Activated B cell treated with CpG ODN at 0.5 μM for 24 hours (primary cell): ENCODE measurements around the gene SRL. TPM values are rescaled to one million over a fixed set of nuclear protein-coding genes. Genes with fewer than 3 reads are reported as not detected.
A peak's percentile ranks its signal among the peaks of the same experiment; 100 is the strongest.
"Not testable (repeated sequence)": the region's sequence is repeated elsewhere in the genome, so short reads cannot be mapped to it uniquely, and the experiment has no call there.

ENCODE experiments used
- ATAC-seq: fragments of 200-7000 bp; cut with Tn5 transposase; one replicate; pipeline ENCODE4 v1.10.0; 2021; ENCODE audit warnings: low read depth, mild to moderate bottlenecking, moderate library complexity
- CTCF ChIA-PET: fragments of 350-600 bp; sonication (Branson Sonifier 250); formaldehyde crosslinking; loops from one replicate; lab custom pipeline; 2021; ENCODE audit warnings: antibody characterized with exemption; lab: Charles Lee
- POLR2A ChIA-PET: fragments of 350-600 bp; sonication (Branson Sonifier 250); formaldehyde crosslinking; loops from one replicate; lab custom pipeline; 2021; ENCODE audit warnings: antibody characterized with exemption; lab: Charles Lee
- DNase-seq: peaks from one replicate; pipeline ENCODE4 v3.0.0; 2022
- H3K27ac Mint-ChIP-seq: one replicate; pipeline ENCODE4 v1.8.0; 2020; ENCODE audit warnings: mixed read lengths
- H3K27me3 Mint-ChIP-seq: one replicate; pipeline ENCODE4 v1.8.0; 2021; ENCODE audit warnings: mixed read lengths
- H3K36me3 Mint-ChIP-seq: one replicate; pipeline ENCODE4 v1.8.0; 2021; ENCODE audit warnings: low read depth, mixed read lengths
- H3K4me1 Mint-ChIP-seq: one replicate; pipeline ENCODE4 v1.8.0; 2021; ENCODE audit warnings: mixed read lengths
- H3K4me3 Mint-ChIP-seq: one replicate; pipeline ENCODE4 v1.8.0; 2020; ENCODE audit warnings: mild to moderate bottlenecking, mixed read lengths
- H3K9me3 Mint-ChIP-seq: one replicate; pipeline ENCODE4 v1.8.0; 2020; ENCODE audit warnings: mixed read lengths
- CTCF ChIP-seq: fragments of 200-600 bp; IDR thresholded peaks from one replicate; pipeline ENCODE4 v1.8.0; 2022; ENCODE audit warnings: antibody characterized with exemption, mild to moderate bottlenecking
- intact Hi-C: fragments of 100-400 bp; cut with micrococcal nuclease; formaldehyde crosslinking; loops from one replicate; pipeline ENCODE4 v1.15.1; 2024
- total RNA-seq: library from RNA; stranded (reverse); gene quantifications from 2 replicates; pipeline ENCODE4 v1.2.3, GENCODE V29; 2022

SRL gene
- total RNA-seq, 1 donor from 2014 or later: not detected

GRCh38 chr16:4261557-4262172, 19.8 kb upstream of the SRL start:
- H3K27ac Mint-ChIP-seq: no peak overlapping the region
- no peaks in the 10 kb centered on the region for H3K4me1 Mint-ChIP-seq
- ChIA-PET CTCF (interaction anchor here (1.5 kb wide), 1 partner anchor 8 kb away, joined by 5 read pairs; no protein-coding TSS in a partner anchor), POLR2A (interaction anchor here (0.8 kb wide), 1 partner anchor 10 kb away, joined by 3 read pairs; no protein-coding TSS in a partner anchor)
- no peaks in the 10 kb centered on the region for H3K9me3 Mint-ChIP-seq
- intact Hi-C loops: no loop called here
- H3K36me3 Mint-ChIP-seq: peaks cover 41% of the 10 kb centered on the region
- DNase-seq: no peak
- H3K4me3 Mint-ChIP-seq: no peak overlapping the region
- no peak for TF ChIP-seq CTCF
- ATAC-seq: no peak
- H3K27me3 Mint-ChIP-seq: no peaks in the 10 kb centered on the region

DNA sequence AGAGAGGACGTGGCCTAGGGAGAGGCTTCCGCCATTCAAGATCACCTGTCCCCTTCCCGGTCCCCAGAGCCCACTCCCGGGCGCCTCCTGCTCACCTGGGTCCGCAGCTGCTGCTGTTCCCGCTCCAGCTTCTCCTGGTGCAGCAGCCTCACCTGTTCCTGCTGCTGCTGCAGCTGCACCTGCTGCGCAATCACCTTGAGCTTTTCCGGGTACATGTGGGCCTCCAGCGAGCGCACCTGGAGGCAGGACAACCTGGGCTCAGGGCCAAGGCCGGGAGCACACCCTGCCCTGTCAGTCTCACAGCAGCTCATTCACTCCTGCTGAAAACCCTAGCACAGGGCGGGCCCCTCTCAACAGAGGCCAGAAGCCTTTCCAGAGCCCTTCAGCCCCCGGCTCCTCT, 18.5 kb upstream of the SRL start:
- intact Hi-C loops: no loop called here
- TF ChIP-seq CTCF: no peak
- ATAC-seq (no peak), DNase-seq (no peak)
- CTCF ChIA-PET: no interaction called here
- Mint-ChIP-seq H3K4me1 (no peaks in the 10 kb centered on the region), H3K36me3 (peaks cover 39% of the 10 kb centered on the region), H3K27ac (no peak overlapping the region), H3K27me3 (no peaks in the 10 kb centered on the region), H3K9me3 (no peaks in the 10 kb centered on the region), H3K4me3 (no peak overlapping the region)
- POLR2A ChIA-PET: no interaction called here

- TF ChIP-seq CTCF: no peak
- intact Hi-C loops: no loop called here
- H3K27me3 Mint-ChIP-seq: no peaks in the 10 kb centered on the region
Observed at GRCh38 chr16:4257646-4258556, 16.0 kb upstream of the SRL start.

GRCh38 chr16:4253394-4254150, 11.7 kb upstream of the SRL start:
- intact Hi-C loops: loop anchor here (1.0 to 5.0 kb wide), 12 partner anchors 18 to 727 kb away; partner anchors contain the start of genes ADCY9, CREBBP and SLX4
- TF ChIP-seq CTCF: no peak
- peak; percentile 98 for DNase-seq
- Mint-ChIP-seq H3K4me1 (peaks cover 6% of the 10 kb centered on the region), H3K9me3 (no peaks in the 10 kb centered on the region), H3K27me3 (no peaks in the 10 kb centered on the region), H3K36me3 (peaks cover 6% of the 10 kb centered on the region), H3K27ac (peak overlapping the region; percentile 97), H3K4me3 (peak overlapping the region; percentile 96)
- POLR2A ChIA-PET: interaction anchor here (0.5 to 3.8 kb wide), 19 partner anchors 16 to 853 kb away, joined by 3 to 78 read pairs (median 4); partner anchors contain the start of genes ADCY9, ANKS3, CORO7 and DNAAF8
- ATAC-seq: peak; percentile 96
- CTCF ChIA-PET: interaction anchor here (0.6 to 2.6 kb wide), 27 partner anchors 8 to 727 kb away, joined by 3 to 31 read pairs (median 4); partner anchors contain the start of genes CORO7, PAM16 and TFAP4

More at GRCh38 chr16:4257646-4258556, 16.0 kb upstream of the SRL start:
- Mint-ChIP-seq H3K36me3 (peaks cover 39% of the 10 kb centered on the region), H3K4me1 (peaks cover 6% of the 10 kb centered on the region), H3K9me3 (no peaks in the 10 kb centered on the region), H3K4me3 (no peak overlapping the region), H3K27ac (no peak overlapping the region)
- ChIA-PET POLR2A (interaction anchor here (1.9 kb wide), 1 partner anchor 13 kb away, joined by 5 read pairs; no protein-coding TSS in a partner anchor), CTCF (interaction anchor here (2.4 kb wide), 1 partner anchor 12 kb away, joined by 6 read pairs; no protein-coding TSS in a partner anchor)
- no peak for DNase-seq
- ATAC-seq: no peak

DNA sequence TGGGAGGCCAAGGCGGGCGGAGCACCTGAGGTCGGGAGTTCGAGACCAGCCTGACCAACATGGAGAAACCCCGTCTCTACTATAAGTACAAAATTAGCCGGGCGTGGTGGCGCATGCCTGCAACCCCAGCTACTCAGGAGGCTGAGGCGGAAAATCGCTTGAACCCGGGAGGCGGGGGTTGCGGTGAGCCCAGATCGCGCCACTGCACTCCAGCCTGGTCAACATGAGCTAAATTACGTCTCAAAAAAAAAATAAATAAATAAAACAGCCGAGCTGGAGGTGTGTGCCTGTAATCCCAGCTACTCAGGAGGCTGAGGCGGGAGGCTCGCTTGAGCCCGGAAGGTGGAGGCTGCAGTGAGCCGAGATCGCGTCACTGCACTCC, 11.1 kb upstream of the SRL start:
- not testable (repeated sequence) for H3K4me1 Mint-ChIP-seq, H3K9me3 Mint-ChIP-seq, ATAC-seq, DNase-seq, H3K36me3 Mint-ChIP-seq, H3K27me3 Mint-ChIP-seq
- ChIA-PET CTCF (interaction anchor here (1.0 to 2.6 kb wide), 7 partner anchors 19 to 392 kb away, joined by 3 to 31 read pairs (median 5); partner anchors contain the start of genes PAM16 and TFAP4), POLR2A (interaction anchor here (0.5 to 3.8 kb wide), 16 partner anchors 16 to 852 kb away, joined by 3 to 78 read pairs (median 4); partner anchors contain the start of genes ADCY9, ANKS3, CORO7 and DNAAF8)
- peak overlapping the region; percentile 96 for H3K4me3 Mint-ChIP-seq
- intact Hi-C loops: loop anchor here (1.0 to 5.0 kb wide), 3 partner anchors 314 to 466 kb away; partner anchors contain the start of gene CREBBP
- peak overlapping the region; percentile 97 for H3K27ac Mint-ChIP-seq
